Fibroblast of lung (primary cell): ENCODE data around the gene TTBK2. TPM values are rescaled to one million over a fixed set of nuclear protein-coding genes. Genes with fewer than 3 reads are reported as not detected.
A peak's percentile ranks its signal among the peaks of the same experiment; 100 is the strongest.

Source experiments
- DNase-seq, 2 donors: peaks; one replicate each; pipeline versions ENCODE4 v3.0.0 to v3.0.0-alpha.2; 2010; ENCODE audit warnings: low read depth in 2 of 2
- H2AFZ ChIP-seq: 2 replicates; pipeline ENCODE4 v1.5.1; 2012; ENCODE audit warnings: low read length, control low read depth, inconsistent platforms
- H3K27ac ChIP-seq: 2 replicates; pipeline ENCODE4 v1.5.1; 2011; ENCODE audit warnings: low read length, control low read depth; ENCODE audit not compliant: insufficient read depth
- H3K27me3 ChIP-seq: 2 replicates; pipeline ENCODE4 v1.5.1; 2011; ENCODE audit warnings: mild to moderate bottlenecking, low read length; ENCODE audit not compliant: control insufficient read depth, insufficient read depth
- H3K36me3 ChIP-seq: 2 replicates; pipeline ENCODE4 v1.5.1; 2011; ENCODE audit warnings: low read length; ENCODE audit not compliant: control insufficient read depth, insufficient read depth
- H3K4me1 ChIP-seq: 2 replicates; pipeline ENCODE4 v1.5.1; 2011; ENCODE audit warnings: low read length; ENCODE audit not compliant: control insufficient read depth, insufficient read depth; ENCODE audit errors: extremely low read depth
- H3K4me2 ChIP-seq: 2 replicates; pipeline ENCODE4 v1.5.1; 2011; ENCODE audit warnings: low read length, control low read depth; ENCODE audit not compliant: insufficient read depth; ENCODE audit errors: extremely low read depth
- H3K4me3 ChIP-seq, 4 experiments: fragments of 200-600 bp in 1 of 4; sonication (generic) in 1 of 4; replicated peaks in 1 of 4; 2 replicates each; pipeline ENCODE4 v1.5.1; 2011 to 2016; ENCODE audit warnings: low read length in 4 of 4, low read depth in 3 of 4, mild to moderate bottlenecking in 3 of 4, control low read depth in 2 of 4, inconsistent platforms in 1 of 4, mixed read lengths in 1 of 4; ENCODE audit not compliant: insufficient read depth in 1 of 4; ENCODE audit errors: control extremely low read depth in 1 of 4
- H3K79me2 ChIP-seq: 2 replicates; pipeline ENCODE4 v1.5.1; 2012; ENCODE audit warnings: mild to moderate bottlenecking, low read length, inconsistent platforms; ENCODE audit not compliant: control insufficient read depth, insufficient read depth
- H3K9ac ChIP-seq: 2 replicates; pipeline ENCODE4 v1.5.1; 2011; ENCODE audit warnings: mild to moderate bottlenecking, low read length, control low read depth; ENCODE audit not compliant: insufficient read depth
- H3K9me3 ChIP-seq: 2 replicates; pipeline ENCODE4 v1.5.1; 2012; ENCODE audit warnings: low read depth, low read length; ENCODE audit not compliant: control insufficient read depth, insufficient read depth
- H4K20me1 ChIP-seq: 2 replicates; pipeline ENCODE4 v1.5.1; 2011; ENCODE audit warnings: low read length; ENCODE audit not compliant: control insufficient read depth, insufficient read depth; ENCODE audit errors: extremely low read depth
- EZH2 ChIP-seq: IDR thresholded peaks from 2 replicates; pipeline ENCODE4 v1.5.1; 2012; ENCODE audit warnings: low read length, control low read depth, mild to moderate bottlenecking; ENCODE audit errors: missing control alignments
- polyA plus RNA-seq, 2 donors: library from polyadenylated mRNA; depleted of rRNA in 1 of 2; stranded (reverse) in 1 of 2; unstranded in 1 of 2; fragments of >200 nt; gene quantifications; 2 replicates each; pipeline ENCODE4 v1.2.1, GENCODE V29; 2011 to 2012; ENCODE audit warnings: missing spikeins in 1 of 2
- total RNA-seq: library from RNA; depleted of rRNA; stranded (reverse); fragments of >200 nt; gene quantifications from 2 replicates; pipeline ENCODE4 v1.2.1, GENCODE V29; 2014
- TF ChIP-seq, protein P1 (sequence below), 2 donors: IDR thresholded peaks in 1 of 2; conservative IDR thresholded peaks in 1 of 2; 1 replicate in 1 of 2; 2 replicates in 1 of 2; pipeline ENCODE4 v1.5.1; 2011 to 2012; ENCODE audit warnings: low read length in 2 of 2, control low read depth in 1 of 2, inconsistent platforms in 1 of 2, low read depth in 1 of 2, mild to moderate bottlenecking in 1 of 2

TTBK2 gene
- total and polyA plus RNA-seq, 2 donors (not counting 1 experiment from before 2014, with no cell fraction given), result 5.6 to 16.2 TPM

DNA sequence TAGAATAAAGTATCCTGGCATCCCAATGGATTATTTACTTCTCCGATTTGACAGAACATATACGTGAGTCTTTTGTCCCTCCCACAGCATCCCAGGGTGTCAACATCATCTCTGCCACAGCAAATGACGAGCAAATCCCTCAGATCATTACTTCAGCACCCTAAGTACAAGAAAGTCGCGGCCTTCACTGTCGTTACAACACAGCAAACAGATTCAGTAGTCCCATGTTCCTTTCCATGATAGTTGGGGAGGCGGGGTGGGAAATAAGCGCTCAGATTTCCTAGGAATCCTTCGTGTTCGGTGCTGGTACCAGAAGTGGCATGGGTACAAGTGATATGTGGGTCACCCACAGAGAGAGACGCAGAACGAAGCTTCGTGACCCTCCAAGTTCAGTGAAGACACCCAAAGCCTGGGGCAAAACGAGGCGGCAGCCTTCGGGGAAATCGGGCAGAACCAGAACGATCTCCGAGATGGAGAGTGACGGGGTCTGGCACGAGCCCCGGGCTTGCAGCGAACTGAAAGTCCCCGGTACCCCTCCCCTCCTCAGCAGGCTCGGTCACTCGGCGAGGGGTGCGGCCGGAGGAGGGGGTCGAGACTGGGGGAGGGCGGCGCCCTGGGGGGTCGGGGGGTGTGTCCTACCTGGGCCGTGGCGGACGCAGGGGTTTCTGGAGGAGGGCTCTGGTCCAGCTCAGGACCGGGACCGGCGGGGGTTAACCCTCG is 619 bp downstream of the TTBK2 start:
- H3K36me3 ChIP-seq, result no peaks in the 10 kb centered on the region
- H3K9me3 ChIP-seq, result no peaks in the 10 kb centered on the region
- H3K27me3 ChIP-seq, result no peaks in the 10 kb centered on the region
- peak overlapping the region; percentile 80 for H3K4me2 ChIP-seq
- peak overlapping the region; percentile 23 for H3K27ac ChIP-seq
- no peaks in the 10 kb centered on the region for H4K20me1 ChIP-seq
- peak overlapping the region; percentile 53 to 84 (median 68) for H3K4me3 ChIP-seq
- TF ChIP-seq EZH2, result no peak
- TF ChIP-seq, protein P1, sequence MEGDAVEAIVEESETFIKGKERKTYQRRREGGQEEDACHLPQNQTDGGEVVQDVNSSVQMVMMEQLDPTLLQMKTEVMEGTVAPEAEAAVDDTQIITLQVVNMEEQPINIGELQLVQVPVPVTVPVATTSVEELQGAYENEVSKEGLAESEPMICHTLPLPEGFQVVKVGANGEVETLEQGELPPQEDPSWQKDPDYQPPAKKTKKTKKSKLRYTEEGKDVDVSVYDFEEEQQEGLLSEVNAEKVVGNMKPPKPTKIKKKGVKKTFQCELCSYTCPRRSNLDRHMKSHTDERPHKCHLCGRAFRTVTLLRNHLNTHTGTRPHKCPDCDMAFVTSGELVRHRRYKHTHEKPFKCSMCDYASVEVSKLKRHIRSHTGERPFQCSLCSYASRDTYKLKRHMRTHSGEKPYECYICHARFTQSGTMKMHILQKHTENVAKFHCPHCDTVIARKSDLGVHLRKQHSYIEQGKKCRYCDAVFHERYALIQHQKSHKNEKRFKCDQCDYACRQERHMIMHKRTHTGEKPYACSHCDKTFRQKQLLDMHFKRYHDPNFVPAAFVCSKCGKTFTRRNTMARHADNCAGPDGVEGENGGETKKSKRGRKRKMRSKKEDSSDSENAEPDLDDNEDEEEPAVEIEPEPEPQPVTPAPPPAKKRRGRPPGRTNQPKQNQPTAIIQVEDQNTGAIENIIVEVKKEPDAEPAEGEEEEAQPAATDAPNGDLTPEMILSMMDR (conservative IDR thresholded peaks at IDR 0.05 in 1 of 2, IDR thresholded peaks at IDR 0.05 in 1 of 2; ENCODE audit: low read depth in 1 of 2, low read length in 2 of 2), result no peak
- peaks cover 2% of the 10 kb centered on the region for H3K4me1 ChIP-seq
- H2AFZ ChIP-seq, result peak overlapping the region; percentile 52
- peaks cover 11% of the 10 kb centered on the region for H3K79me2 ChIP-seq
- peak; percentile 23 to 53 for DNase-seq
- peak overlapping the region; percentile 63 for H3K9ac ChIP-seq

DNA sequence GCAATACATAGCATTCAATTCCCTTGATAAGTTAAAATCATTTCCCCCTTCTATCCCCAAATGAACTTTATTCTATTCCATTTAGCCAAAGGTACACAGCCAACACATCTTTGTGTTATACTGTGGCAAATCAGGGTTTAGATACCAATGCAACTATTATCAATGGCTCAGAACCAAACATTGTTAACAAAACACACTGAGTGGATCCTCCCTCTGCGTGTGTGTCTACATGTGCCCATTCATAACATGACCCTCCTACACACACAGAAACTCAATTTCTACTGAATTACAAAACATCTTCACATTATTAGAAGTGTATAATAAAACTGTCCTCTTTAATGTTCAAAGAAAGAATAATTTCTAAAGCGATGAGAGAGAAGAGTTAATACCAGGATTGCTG is 1.3 kb downstream of the TTBK2 start:
- H3K9me3 ChIP-seq, result no peaks in the 10 kb centered on the region
- H3K4me3 ChIP-seq, result peak overlapping the region; percentile 53 to 84 (median 68)
- H3K4me1 ChIP-seq, result peaks cover 2% of the 10 kb centered on the region
- H3K36me3 ChIP-seq, result no peaks in the 10 kb centered on the region
- no peak overlapping the region for H3K9ac ChIP-seq
- H3K79me2 ChIP-seq, result peaks cover 11% of the 10 kb centered on the region
- H2AFZ ChIP-seq, result no peak overlapping the region
- no peaks in the 10 kb centered on the region for H3K27me3 ChIP-seq
- no peak for DNase-seq
- no peak overlapping the region for H3K27ac ChIP-seq
- no peaks in the 10 kb centered on the region for H4K20me1 ChIP-seq
- peak overlapping the region; percentile 80 for H3K4me2 ChIP-seq
- TF ChIP-seq, protein P1 (conservative IDR thresholded peaks at IDR 0.05 in 1 of 2, IDR thresholded peaks at IDR 0.05 in 1 of 2; ENCODE audit: low read depth in 1 of 2, low read length in 2 of 2), result no peak
- TF ChIP-seq EZH2, result no peak

DNA sequence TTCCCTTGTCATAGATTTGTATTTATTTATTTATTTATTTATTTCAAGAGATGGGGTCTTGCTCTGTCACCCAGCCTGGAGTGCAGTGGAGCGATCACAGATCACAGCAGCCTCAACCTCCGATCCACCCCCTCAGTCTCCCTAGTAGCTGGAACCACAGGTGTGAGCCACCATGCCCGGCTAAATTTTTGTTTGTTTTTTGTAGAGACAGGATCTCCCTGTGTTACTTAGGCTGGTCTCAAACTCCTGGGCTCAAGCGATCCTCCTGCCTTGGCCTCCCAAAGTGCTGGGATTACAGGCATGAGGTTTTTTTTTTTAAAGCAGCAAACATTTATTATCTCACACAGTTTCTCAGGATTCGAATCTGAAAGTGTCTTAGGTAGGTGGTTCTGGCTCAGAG is 2.5 kb downstream of the TTBK2 start:
- Histone ChIP-seq H3K9ac (no peak overlapping the region), H3K79me2 (peaks cover 11% of the 10 kb centered on the region), H2AFZ (no peak overlapping the region), H3K9me3 (no peaks in the 10 kb centered on the region), H3K4me3 (no peak overlapping the region), H3K4me1 (peaks cover 2% of the 10 kb centered on the region), H3K4me2 (no peak overlapping the region), H3K27ac (no peak overlapping the region), H4K20me1 (no peaks in the 10 kb centered on the region), H3K27me3 (no peaks in the 10 kb centered on the region), H3K36me3 (no peaks in the 10 kb centered on the region)
- TF ChIP-seq EZH2, result no peak
- TF ChIP-seq, protein P1 (conservative IDR thresholded peaks at IDR 0.05 in 1 of 2, IDR thresholded peaks at IDR 0.05 in 1 of 2; ENCODE audit: low read depth in 1 of 2, low read length in 2 of 2), result no peak
- DNase-seq, result no peak
